Body of pancreas (tissue), 4 donors: ENCODE results near the gene MRPL9.

Experiments
- POLR2A ChIP-seq, 3 donors: fragments of 450-650 bp; IDR thresholded peaks; one replicate each; pipeline ENCODE4 v1.6.1; 2016; ENCODE audit warnings: antibody characterized with exemption in 3 of 3, mild to moderate bottlenecking in 2 of 3
- TF ChIP-seq, protein P1 (sequence below), 7 experiments: fragments of 450-650 bp in 4 of 7; fragments of 200-600 bp in 3 of 7; sonication (generic) in 3 of 7; IDR thresholded peaks; one replicate each; pipeline ENCODE4 v1.5.1; 2016 to 2019; ENCODE audit warnings: antibody characterized with exemption in 7 of 7

DNA sequence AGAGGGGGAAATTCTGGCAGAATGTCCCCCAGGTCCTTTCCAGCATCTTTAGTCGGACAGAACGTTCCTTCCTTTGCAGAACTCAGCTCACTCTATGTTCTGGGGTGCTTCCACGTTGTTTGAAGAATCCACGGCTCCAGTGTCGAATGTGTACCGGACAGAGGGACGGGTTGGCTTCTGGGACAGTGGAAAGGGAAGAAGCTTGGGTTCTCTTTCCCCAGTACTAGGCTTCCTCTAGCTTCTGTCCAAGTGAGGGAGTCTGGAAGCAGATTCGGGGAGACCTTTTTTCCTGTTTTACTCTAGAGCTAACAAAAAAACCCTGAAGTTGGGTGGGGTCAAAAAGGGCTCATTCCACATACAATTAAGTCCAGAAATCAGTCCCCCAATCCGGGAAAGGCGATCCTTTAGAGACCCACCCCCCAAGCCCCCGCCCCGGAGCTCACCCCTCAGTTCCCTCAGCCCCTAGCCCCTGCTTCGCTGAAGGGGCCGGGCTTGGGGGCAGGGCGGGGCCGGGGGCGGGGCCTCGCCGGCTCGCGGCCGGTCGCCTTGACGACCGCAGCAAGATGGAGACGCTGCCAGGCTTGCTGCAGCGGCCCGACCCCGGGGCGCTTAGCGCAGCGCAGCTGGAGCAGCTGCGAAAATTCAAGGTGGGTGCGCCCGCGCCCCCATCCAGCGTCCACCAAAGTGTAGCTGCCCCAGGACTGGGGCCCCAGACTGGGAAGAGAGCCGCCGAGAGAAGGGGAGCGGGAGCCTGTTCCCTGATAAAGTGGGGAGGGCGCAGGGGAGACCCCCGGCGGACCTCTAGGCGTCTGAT is 42.1 kb downstream of the MRPL9 start, which contains the start of gene RIIAD1:
- TF ChIP-seq, protein P1, sequence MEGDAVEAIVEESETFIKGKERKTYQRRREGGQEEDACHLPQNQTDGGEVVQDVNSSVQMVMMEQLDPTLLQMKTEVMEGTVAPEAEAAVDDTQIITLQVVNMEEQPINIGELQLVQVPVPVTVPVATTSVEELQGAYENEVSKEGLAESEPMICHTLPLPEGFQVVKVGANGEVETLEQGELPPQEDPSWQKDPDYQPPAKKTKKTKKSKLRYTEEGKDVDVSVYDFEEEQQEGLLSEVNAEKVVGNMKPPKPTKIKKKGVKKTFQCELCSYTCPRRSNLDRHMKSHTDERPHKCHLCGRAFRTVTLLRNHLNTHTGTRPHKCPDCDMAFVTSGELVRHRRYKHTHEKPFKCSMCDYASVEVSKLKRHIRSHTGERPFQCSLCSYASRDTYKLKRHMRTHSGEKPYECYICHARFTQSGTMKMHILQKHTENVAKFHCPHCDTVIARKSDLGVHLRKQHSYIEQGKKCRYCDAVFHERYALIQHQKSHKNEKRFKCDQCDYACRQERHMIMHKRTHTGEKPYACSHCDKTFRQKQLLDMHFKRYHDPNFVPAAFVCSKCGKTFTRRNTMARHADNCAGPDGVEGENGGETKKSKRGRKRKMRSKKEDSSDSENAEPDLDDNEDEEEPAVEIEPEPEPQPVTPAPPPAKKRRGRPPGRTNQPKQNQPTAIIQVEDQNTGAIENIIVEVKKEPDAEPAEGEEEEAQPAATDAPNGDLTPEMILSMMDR (IDR thresholded peaks at IDR 0.05): no peak
- TF ChIP-seq POLR2A (IDR thresholded peaks at IDR 0.05): no peak
